HepG2 (cell line): ENCODE results near the gene AVPR2. TPM values are rescaled to one million over a fixed set of nuclear protein-coding genes. Genes with fewer than 3 reads are reported as not detected.

Experiments
- ATAC-seq: fragments of 200-7000 bp; cut with Tn5 transposase; 3 replicates; pipeline ENCODE4 v1.9.1; 2020; ENCODE audit warnings: mild to moderate bottlenecking, moderate library complexity
- BruUV-seq: library from RNA; stranded (reverse); fragments of 400-500 nt; replicated peaks from 2 replicates; lab custom pipeline; 2021; lab: Mats Ljungman, UMichigan
- CTCF ChIA-PET: fragments of 300-600 bp; formaldehyde crosslinking; extraction: SDS; loops from one replicate; lab custom pipeline; 2021; ENCODE audit warnings: low total read pairs, inconsistent platforms, low intra/inter-chr PET ratio; lab: Yijun Ruan, JAX
- POLR2A ChIA-PET: fragments of 350-600 bp; sonication (Branson Sonifier 250); formaldehyde crosslinking; loops from one replicate; lab custom pipeline; 2020; ENCODE audit warnings: antibody characterized with exemption, inconsistent platforms; lab: Yijun Ruan, JAX
- DNase-seq: peaks from one replicate; pipeline ENCODE4 v3.0.0-alpha.2; 2015; ENCODE audit warnings: low spot score
- FAIRE-seq: peaks from 3 replicates; lab custom pipeline; 2011; peaks lifted over from hg19 to GRCh38; lab: Jason Lieb, UNC
- H2AFZ ChIP-seq: one replicate; pipeline ENCODE4 v1.6.1; 2011; ENCODE audit warnings: low read length, inconsistent platforms
- H3K27ac ChIP-seq: fragments of 300-600 bp; 3 replicates; pipeline ENCODE4 v1.8.0; 2011; ENCODE audit warnings: mixed run types, mild to moderate bottlenecking, mixed read lengths, low read length, inconsistent platforms; ENCODE audit not compliant: insufficient read depth; ENCODE audit errors: extremely low read length
- H3K27me3 ChIP-seq, 2 experiments: fragments of 200-600 bp in 1 of 2; 2 replicates in 1 of 2; 3 replicates in 1 of 2; pipeline versions ENCODE4 v1.6.0 to v1.8.0; 2011; ENCODE audit warnings: low read length in 2 of 2, mild to moderate bottlenecking in 2 of 2, moderate library complexity in 2 of 2, inconsistent platforms in 1 of 2; ENCODE audit not compliant: insufficient read depth in 2 of 2, control insufficient read depth in 1 of 2
- H3K36me3 ChIP-seq, 2 experiments: fragments of 200-600 bp in 1 of 2; replicated peaks in 1 of 2; 2 replicates in 1 of 2; 3 replicates in 1 of 2; pipeline versions ENCODE4 v1.5.1 to v1.8.0; 2011; ENCODE audit warnings: low read length in 2 of 2, inconsistent platforms in 1 of 2; ENCODE audit not compliant: insufficient read depth in 2 of 2, control insufficient read depth in 1 of 2
- H3K4me1 ChIP-seq: 2 replicates; pipeline ENCODE4 v1.5.1; 2012; ENCODE audit warnings: low read length, inconsistent platforms; ENCODE audit not compliant: insufficient read depth
- H3K4me2 ChIP-seq: 2 replicates; pipeline ENCODE4 v1.6.0; 2011; ENCODE audit warnings: low read depth, low read length, inconsistent platforms
- H3K4me3 ChIP-seq, 3 experiments: fragments of 200-600 bp in 1 of 3; sonication (generic), shearing (Covaris generic) in 1 of 3; replicated peaks in 1 of 3; 2 replicates each; pipeline ENCODE4 v1.5.1; 2011 to 2016; ENCODE audit warnings: low read length in 3 of 3, inconsistent platforms in 2 of 3, low read depth in 2 of 3, mild to moderate bottlenecking in 2 of 3, control low read depth in 1 of 3, mixed read lengths in 1 of 3; ENCODE audit not compliant: insufficient read depth in 1 of 3
- H3K79me2 ChIP-seq: one replicate; pipeline ENCODE4 v1.6.1; 2011; ENCODE audit warnings: low read length, inconsistent platforms; ENCODE audit not compliant: insufficient read depth
- H3K9ac ChIP-seq: 2 replicates; pipeline ENCODE4 v1.6.0; 2011; ENCODE audit warnings: mild to moderate bottlenecking, low read depth, low read length, inconsistent platforms; ENCODE audit not compliant: insufficient read depth
- H3K9me3 ChIP-seq: 2 replicates; pipeline ENCODE4 v1.5.1; 2012; ENCODE audit warnings: mild to moderate bottlenecking, low read length
- H4K20me1 ChIP-seq: 2 replicates; pipeline ENCODE4 v1.6.0; 2011; ENCODE audit warnings: inconsistent platforms, mild to moderate bottlenecking, low read length, moderate library complexity; ENCODE audit not compliant: insufficient read depth
- CENPBD1 ChIP-seq: sonication (generic); formaldehyde crosslinking; IDR thresholded peaks from 2 replicates; pipeline ENCODE4 v1.8.0; 2022; ENCODE audit warnings: missing genetic modification reagents, low read depth, mild to moderate bottlenecking, borderline replicate concordance
- E2F5 ChIP-seq: sonication (generic); formaldehyde crosslinking; conservative IDR thresholded peaks from 2 replicates; pipeline ENCODE4 v1.4.0; 2020; ENCODE audit warnings: missing genetic modification reagents
- IKZF1 ChIP-seq: fragments of 450-650 bp; IDR thresholded peaks from 2 replicates; pipeline ENCODE4 v1.7.1; 2016
- JUNB ChIP-seq: sonication (generic); formaldehyde crosslinking; IDR thresholded peaks from 2 replicates; pipeline ENCODE4 v1.8.0; 2022; ENCODE audit warnings: missing genetic modification reagents, mild to moderate bottlenecking, borderline replicate concordance
- NR1H2 ChIP-seq: sonication (generic); formaldehyde crosslinking; IDR thresholded peaks from 2 replicates; pipeline ENCODE4 v1.8.1; 2022; ENCODE audit warnings: low read depth, missing genetic modification reagents, borderline replicate concordance
- RARG ChIP-seq: sonication (generic); formaldehyde crosslinking; IDR thresholded peaks from 2 replicates; pipeline ENCODE4 v1.4.0; 2020; ENCODE audit warnings: low read depth, mild to moderate bottlenecking, missing genetic modification reagents
- ZBTB20 ChIP-seq: sonication (generic); formaldehyde crosslinking; IDR thresholded peaks from 2 replicates; pipeline ENCODE4 v1.8.1; 2023; ENCODE audit warnings: missing genetic modification reagents, low read depth, mild to moderate bottlenecking, borderline replicate concordance
- ZNF3 ChIP-seq: IDR thresholded peaks from 2 replicates; pipeline ENCODE4 v1.7.0; 2017; ENCODE audit warnings: inconsistent platforms
- WGBS: methylation state at CpG from one replicate; pipeline ENCODE4 v1.1.6; 2017; ENCODE audit warnings: low lambda C conversion rate; 5-methylcytosine and 5-hydroxymethylcytosine counted together
- in situ Hi-C: cut with HindIII; loops from 2 replicates; pipeline ENCODE4 v1.10.0; 2017; ENCODE audit warnings: low pct_unique_long_range_greater_than_20kb; ENCODE audit not compliant: extremely low pct_ligation_motif_present
- intact Hi-C: fragments of 100-400 bp; cut with micrococcal nuclease; formaldehyde crosslinking; loops from one replicate; pipeline ENCODE4 v1.10.0; 2022; ENCODE audit not compliant: unreplicated experiment
- polyA plus RNA-seq, 8 experiments: library from polyadenylated mRNA; depleted of rRNA in 3 of 8; stranded (reverse) in 7 of 8; unstranded in 1 of 8; fragments of >200 nt; fragmentation: Illumina TruSeq in 4 of 8; extraction: Trizol in 4 of 8; gene quantifications; 2 replicates each; pipeline versions ENCODE4 v1.2.1 to v1.2.3, GENCODE V29; 2011 to 2016; ENCODE audit warnings: low read depth in 4 of 8, missing spikeins in 1 of 8, mixed read lengths in 1 of 8; ENCODE audit not compliant: insufficient read depth in 1 of 8
- total RNA-seq, 5 experiments: library from RNA; depleted of rRNA; stranded (reverse); fragments of >200 nt; fragmentation: Illumina TruSeq; extraction: Trizol; gene quantifications; 2 replicates each; pipeline ENCODE4 v1.2.3, GENCODE V29; 2016; ENCODE audit warnings: low read depth in 1 of 5

AVPR2 gene
- total and polyA plus RNA-seq, 2 of the 13 experiments (the other 11 are each of a cell fraction or from before 2014, with no cell fraction given): not detected

- H3K4me2 ChIP-seq: no peak overlapping the region
- in situ Hi-C loops: no loop called here
- no TSS peak for BruUV-seq
- no peaks in the 10 kb centered on the region for H3K9me3 ChIP-seq
- POLR2A ChIA-PET: no interaction called here
- H3K36me3 ChIP-seq: no peaks in the 10 kb centered on the region
- ATAC-seq: no peak
- H2AFZ ChIP-seq: no peak overlapping the region
- DNase-seq: no peak
- no peaks in the 10 kb centered on the region for H3K27me3 ChIP-seq
- no peaks in the 10 kb centered on the region for H3K4me1 ChIP-seq
- no peaks in the 10 kb centered on the region for H4K20me1 ChIP-seq
- no peak for FAIRE-seq
- no peak overlapping the region for H3K9ac ChIP-seq
- no peak overlapping the region for H3K27ac ChIP-seq
- intact Hi-C loops: no loop called here
- CTCF ChIA-PET: no interaction called here
- no peak overlapping the region for H3K4me3 ChIP-seq
- WGBS: 43% methylated on average over 6 of the region's 6 CpGs
- H3K79me2 ChIP-seq: no peaks in the 10 kb centered on the region
- TF ChIP-seq ZBTB20 (CRISPR knock-in tag): no peak
- TF ChIP-seq JUNB (CRISPR knock-in tag): no peak
- no peak for TF ChIP-seq E2F5 (CRISPR knock-in tag)
- TF ChIP-seq NR1H2 (CRISPR knock-in tag): no peak
- TF ChIP-seq RARG (CRISPR knock-in tag): no peak
- no peak for TF ChIP-seq CENPBD1 (CRISPR knock-in tag)
- no peak for TF ChIP-seq IKZF1
- TF ChIP-seq ZNF3: no peak
Measured at GRCh38 chrX:153871451-153871850, 33.0 kb upstream of the AVPR2 start.
